ENCODE data around the gene GAPDH. TPM values are rescaled to one million over a fixed set of nuclear protein-coding genes. Genes with fewer than 3 reads are reported as not detected.

The GAPDH gene
- total and polyA plus RNA-seq, 10 of the 15 experiments (the other 5 are each of a cell fraction or from before 2014, with no cell fraction given), result 5,606 to 14,240 (median 9,400) TPM

GRCh38 chr12:6533923-6534694 lies at the start of gene GAPDH (continued):
- no peak for TF ChIP-seq ZBTB33 (IDR thresholded peaks at IDR 0.05)
- TF ChIP-seq NR2C2 (IDR thresholded peaks at IDR 0.05; ENCODE audit: borderline replicate concordance, control insufficient read depth, insufficient read length, low read depth), result no peak
- peak; percentile 83 for TF ChIP-seq MXI1 (IDR thresholded peaks at IDR 0.05; ENCODE audit: low read depth, low read length)
- TF ChIP-seq SUZ12 (IDR thresholded peaks at IDR 0.05; ENCODE audit: unreplicated experiment), result no peak
- TF ChIP-seq NFYA (IDR thresholded peaks at IDR 0.05; ENCODE audit: borderline replicate concordance, low read depth, low read length), result no peak
- TF ChIP-seq EED (IDR thresholded peaks at IDR 0.05; ENCODE audit: low read depth), result peak; percentile 36; the same call in 1 of the 2 replicates
- TF ChIP-seq IKZF2 (IDR thresholded peaks at IDR 0.05), result 0 out of 4 replicates have a peak, but pooled peaks have one; percentile 43
- TF ChIP-seq ZNF384 (IDR thresholded peaks at IDR 0.05; ENCODE audit: borderline replicate concordance, low read depth, low read length), result peak; percentile 96
- TF ChIP-seq SMAD5 (IDR thresholded peaks at IDR 0.05; ENCODE audit: low read depth), result peak; percentile 98
- TF ChIP-seq DPF2 (IDR thresholded peaks at IDR 0.05), result no peak; the same call in 1 of the 2 replicates
- peak; percentile 38; the same call in 1 of the 2 replicates for TF ChIP-seq ZNF217 (IDR thresholded peaks at IDR 0.05)
- peak; percentile 74; the same call in 1 of the 2 replicates for TF ChIP-seq NFYB (IDR thresholded peaks at IDR 0.05; ENCODE audit: insufficient read depth, low read depth, low read length)
- TF ChIP-seq SP1 (IDR thresholded peaks at IDR 0.05; ENCODE audit: low read depth, low read length), result peak; percentile 44
- TF ChIP-seq MEF2A (IDR thresholded peaks at IDR 0.05; ENCODE audit: insufficient read depth, low read depth, low read length), result peak; percentile 34; the same call in 1 of the 2 replicates
- TF ChIP-seq YY1 (IDR thresholded peaks at IDR 0.05; ENCODE audit: low read depth, low read length), result peak; percentile 24
- no peak for TF ChIP-seq ASH2L (IDR thresholded peaks at IDR 0.05; ENCODE audit: borderline replicate concordance, low read depth)
- peak; percentile 88 for TF ChIP-seq CHD1 (IDR thresholded peaks at IDR 0.05; ENCODE audit: low read depth, low read length)
- TF ChIP-seq BCL11A (IDR thresholded peaks at IDR 0.05; ENCODE audit: low read depth, low read length), result no peak; the same call in 1 of the 2 replicates
- no peak for TF ChIP-seq MYB (IDR thresholded peaks at IDR 0.05; ENCODE audit: borderline replicate concordance, low read depth, low read length)
- peak; percentile 63 for TF ChIP-seq BACH1 (IDR thresholded peaks at IDR 0.05; ENCODE audit: borderline replicate concordance)
- no peak for TF ChIP-seq KAT2A (conservative IDR thresholded peaks at IDR 0.05; ENCODE audit: control insufficient read depth, low read depth, low read length)
- TF ChIP-seq BCL3 (IDR thresholded peaks at IDR 0.05; ENCODE audit: borderline replicate concordance, insufficient read depth, low read depth, low read length, poor library complexity, severe bottlenecking), result peak; percentile 55
- no peak for TF ChIP-seq MTA3 (IDR thresholded peaks at IDR 0.05; ENCODE audit: borderline replicate concordance, low read length)
- TF ChIP-seq PBX3 (IDR thresholded peaks at IDR 0.05; ENCODE audit: insufficient replicate concordance, low read depth, low read length), result peak; percentile 33
- TF ChIP-seq STAT1 (conservative IDR thresholded peaks at IDR 0.05), result no peak
- TF ChIP-seq ZBED1 (IDR thresholded peaks at IDR 0.05; ENCODE audit: borderline replicate concordance), result peak; percentile 93
- TF ChIP-seq KLF5 (IDR thresholded peaks at IDR 0.05; ENCODE audit: partially characterized antibody), result peak; percentile 61
- TF ChIP-seq RCOR1 (conservative IDR thresholded peaks at IDR 0.05; ENCODE audit: low read depth, low read length), result 0 out of 2 replicates have a peak, but pooled peaks have one; percentile 8
